ENCODE data around the gene IQCM.

DNA sequence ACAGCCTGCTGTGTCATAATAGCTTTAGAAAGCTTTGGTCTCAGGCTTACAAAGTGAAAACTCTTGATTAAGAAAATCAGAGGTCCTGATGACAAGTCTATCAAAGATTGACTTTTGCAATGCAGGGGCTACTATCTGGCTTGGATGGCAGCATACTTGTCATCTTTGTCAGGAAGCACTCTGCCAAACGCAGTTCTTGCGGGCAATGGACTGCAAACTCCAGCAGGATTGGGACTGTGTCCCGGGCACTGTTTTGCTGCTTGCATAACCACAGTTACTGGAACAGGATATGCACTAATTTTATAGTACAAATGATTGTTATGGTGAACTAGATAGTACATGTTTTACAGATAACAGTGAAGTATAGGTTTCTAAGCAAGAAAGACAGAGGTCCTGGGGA is 185.6 kb downstream of the IQCM start:
- TF ChIP-seq, protein P1, sequence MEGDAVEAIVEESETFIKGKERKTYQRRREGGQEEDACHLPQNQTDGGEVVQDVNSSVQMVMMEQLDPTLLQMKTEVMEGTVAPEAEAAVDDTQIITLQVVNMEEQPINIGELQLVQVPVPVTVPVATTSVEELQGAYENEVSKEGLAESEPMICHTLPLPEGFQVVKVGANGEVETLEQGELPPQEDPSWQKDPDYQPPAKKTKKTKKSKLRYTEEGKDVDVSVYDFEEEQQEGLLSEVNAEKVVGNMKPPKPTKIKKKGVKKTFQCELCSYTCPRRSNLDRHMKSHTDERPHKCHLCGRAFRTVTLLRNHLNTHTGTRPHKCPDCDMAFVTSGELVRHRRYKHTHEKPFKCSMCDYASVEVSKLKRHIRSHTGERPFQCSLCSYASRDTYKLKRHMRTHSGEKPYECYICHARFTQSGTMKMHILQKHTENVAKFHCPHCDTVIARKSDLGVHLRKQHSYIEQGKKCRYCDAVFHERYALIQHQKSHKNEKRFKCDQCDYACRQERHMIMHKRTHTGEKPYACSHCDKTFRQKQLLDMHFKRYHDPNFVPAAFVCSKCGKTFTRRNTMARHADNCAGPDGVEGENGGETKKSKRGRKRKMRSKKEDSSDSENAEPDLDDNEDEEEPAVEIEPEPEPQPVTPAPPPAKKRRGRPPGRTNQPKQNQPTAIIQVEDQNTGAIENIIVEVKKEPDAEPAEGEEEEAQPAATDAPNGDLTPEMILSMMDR (IDR thresholded peaks at IDR 0.05; ENCODE audit: insufficient read depth, low read length): no peak
- TF ChIP-seq SPI1 (IDR thresholded peaks at IDR 0.05; ENCODE audit: borderline replicate concordance, low read depth): no peak
- TF ChIP-seq, protein P2, sequence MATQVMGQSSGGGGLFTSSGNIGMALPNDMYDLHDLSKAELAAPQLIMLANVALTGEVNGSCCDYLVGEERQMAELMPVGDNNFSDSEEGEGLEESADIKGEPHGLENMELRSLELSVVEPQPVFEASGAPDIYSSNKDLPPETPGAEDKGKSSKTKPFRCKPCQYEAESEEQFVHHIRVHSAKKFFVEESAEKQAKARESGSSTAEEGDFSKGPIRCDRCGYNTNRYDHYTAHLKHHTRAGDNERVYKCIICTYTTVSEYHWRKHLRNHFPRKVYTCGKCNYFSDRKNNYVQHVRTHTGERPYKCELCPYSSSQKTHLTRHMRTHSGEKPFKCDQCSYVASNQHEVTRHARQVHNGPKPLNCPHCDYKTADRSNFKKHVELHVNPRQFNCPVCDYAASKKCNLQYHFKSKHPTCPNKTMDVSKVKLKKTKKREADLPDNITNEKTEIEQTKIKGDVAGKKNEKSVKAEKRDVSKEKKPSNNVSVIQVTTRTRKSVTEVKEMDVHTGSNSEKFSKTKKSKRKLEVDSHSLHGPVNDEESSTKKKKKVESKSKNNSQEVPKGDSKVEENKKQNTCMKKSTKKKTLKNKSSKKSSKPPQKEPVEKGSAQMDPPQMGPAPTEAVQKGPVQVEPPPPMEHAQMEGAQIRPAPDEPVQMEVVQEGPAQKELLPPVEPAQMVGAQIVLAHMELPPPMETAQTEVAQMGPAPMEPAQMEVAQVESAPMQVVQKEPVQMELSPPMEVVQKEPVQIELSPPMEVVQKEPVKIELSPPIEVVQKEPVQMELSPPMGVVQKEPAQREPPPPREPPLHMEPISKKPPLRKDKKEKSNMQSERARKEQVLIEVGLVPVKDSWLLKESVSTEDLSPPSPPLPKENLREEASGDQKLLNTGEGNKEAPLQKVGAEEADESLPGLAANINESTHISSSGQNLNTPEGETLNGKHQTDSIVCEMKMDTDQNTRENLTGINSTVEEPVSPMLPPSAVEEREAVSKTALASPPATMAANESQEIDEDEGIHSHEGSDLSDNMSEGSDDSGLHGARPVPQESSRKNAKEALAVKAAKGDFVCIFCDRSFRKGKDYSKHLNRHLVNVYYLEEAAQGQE (IDR thresholded peaks at IDR 0.05; ENCODE audit: insufficient replicate concordance, low read depth): no peak

All from HL-60 (cell line).